Endometrium (tissue), 2 donors: ENCODE results near the gene TMEM117.
"Not testable (repeated sequence)": the region's sequence is repeated elsewhere in the genome, so short reads cannot be mapped to it uniquely, and the experiment has no call there.

Experiments used
- FAIRE-seq: peaks from 2 replicates; lab custom pipeline; 2012; peaks lifted over from hg19 to GRCh38; lab: Jason Lieb, UNC
- donor health status: control.
- donor health status: control.

The TMEM117 gene

GRCh38 chr12:44299524-44299923, 463.6 kb downstream of the TMEM117 start:
- FAIRE-seq, result no peak

- no peak for FAIRE-seq
Observed at GRCh38 chr12:44307506-44308168, 471.8 kb downstream of the TMEM117 start.

- no peak for FAIRE-seq
Observed at GRCh38 chr12:44313188-44313587, 477.3 kb downstream of the TMEM117 start.

- no peak for FAIRE-seq
Observed at GRCh38 chr12:44314007-44314500, 478.2 kb downstream of the TMEM117 start.

- FAIRE-seq, result no peak
Observed at GRCh38 chr12:44317651-44318126, 481.8 kb downstream of the TMEM117 start.

GRCh38 chr12:44331269-44331668, 495.4 kb downstream of the TMEM117 start:
- FAIRE-seq, result no peak

GRCh38 chr12:44334347-44334746, 498.5 kb downstream of the TMEM117 start:
- no peak for FAIRE-seq

GRCh38 chr12:44335030-44335429, 499.1 kb downstream of the TMEM117 start:
- no peak for FAIRE-seq

GRCh38 chr12:44336577-44336976, 500.7 kb downstream of the TMEM117 start:
- no peak for FAIRE-seq

GRCh38 chr12:44342371-44342770, 506.5 kb downstream of the TMEM117 start:
- no peak for FAIRE-seq

GRCh38 chr12:44347145-44347544, 511.3 kb downstream of the TMEM117 start:
- no peak for FAIRE-seq

GRCh38 chr12:44357494-44357893, 521.6 kb downstream of the TMEM117 start:
- no peak for FAIRE-seq

GRCh38 chr12:44358636-44359035, 522.8 kb downstream of the TMEM117 start:
- FAIRE-seq, result no peak

GRCh38 chr12:44362947-44363346, 527.1 kb downstream of the TMEM117 start:
- FAIRE-seq, result no peak

- no peak for FAIRE-seq
Observed at GRCh38 chr12:44367136-44367535, 531.3 kb downstream of the TMEM117 start.

- FAIRE-seq, result no peak
Observed at GRCh38 chr12:44367916-44368315, 532.0 kb downstream of the TMEM117 start.

- FAIRE-seq, result no peak
Observed at GRCh38 chr12:44369998-44370397, 534.1 kb downstream of the TMEM117 start.

- FAIRE-seq, result no peak
Observed at GRCh38 chr12:44370982-44371381, 535.1 kb downstream of the TMEM117 start.

- no peak for FAIRE-seq
Observed at GRCh38 chr12:44372259-44372658, 536.4 kb downstream of the TMEM117 start.

GRCh38 chr12:44375694-44376093, 539.8 kb downstream of the TMEM117 start:
- FAIRE-seq, result no peak

- no peak for FAIRE-seq
Observed at GRCh38 chr12:44377443-44378187, 541.7 kb downstream of the TMEM117 start.

GRCh38 chr12:44379113-44379512, 543.2 kb downstream of the TMEM117 start:
- not testable (repeated sequence) for FAIRE-seq

- no peak for FAIRE-seq
Observed at GRCh38 chr12:44379831-44380230, 544.0 kb downstream of the TMEM117 start.
